ENCODE results near the gene SPG11.
"Not testable (repeated sequence)": the region's sequence is repeated elsewhere in the genome, so short reads cannot be mapped to it uniquely, and the experiment has no call there.

Gene SPG11

GRCh38 chr15:44682211-44682610 lies 18.7 kb upstream of the SPG11 start:
- DNase-seq, result no peak

GRCh38 chr15:44676676-44677075 lies 13.2 kb upstream of the SPG11 start:
- peak; percentile 49 to 61 for DNase-seq

GRCh38 chr15:44675911-44676310 lies 12.4 kb upstream of the SPG11 start:
- no peak for DNase-seq

GRCh38 chr15:44673639-44674038 lies 10.2 kb upstream of the SPG11 start:
- no peak for DNase-seq

- DNase-seq, result no peak
These were observed 6.9 kb upstream of the SPG11 start for GRCh38 chr15:44670087-44670950.

GRCh38 chr15:44668921-44669320 lies 5.5 kb upstream of the SPG11 start:
- DNase-seq, result no peak

- no peak for DNase-seq
These were observed 3.5 kb upstream of the SPG11 start for GRCh38 chr15:44667039-44667360.

GRCh38 chr15:44666210-44667038 lies 3.0 kb upstream of the SPG11 start:
- DNase-seq, result no peak

- peak; percentile 78 to 84 for DNase-seq
These were observed 718 bp downstream of the SPG11 start for GRCh38 chr15:44662478-44663409.

GRCh38 chr15:44661576-44661975 lies 1.9 kb downstream of the SPG11 start:
- no peak for DNase-seq

GRCh38 chr15:44659056-44659455 lies 4.4 kb downstream of the SPG11 start:
- no peak for DNase-seq

GRCh38 chr15:44657378-44657777 lies 6.1 kb downstream of the SPG11 start:
- no peak for DNase-seq

- DNase-seq, result no peak
These were observed 6.5 kb downstream of the SPG11 start for GRCh38 chr15:44656913-44657312.

GRCh38 chr15:44656298-44656697 lies 7.2 kb downstream of the SPG11 start:
- DNase-seq, result no peak

- DNase-seq, result no peak
These were observed 8.6 kb downstream of the SPG11 start for GRCh38 chr15:44654858-44655257.

- DNase-seq, result no peak
These were observed 15.8 kb downstream of the SPG11 start for GRCh38 chr15:44647637-44648036.

- DNase-seq, result no peak
These were observed 16.4 kb downstream of the SPG11 start for GRCh38 chr15:44647036-44647435.

GRCh38 chr15:44646460-44646859 lies 17.0 kb downstream of the SPG11 start:
- DNase-seq, result no peak

- no peak for DNase-seq
These were observed 21.8 kb downstream of the SPG11 start for GRCh38 chr15:44641651-44642050.

GRCh38 chr15:44636976-44637375 lies 26.5 kb downstream of the SPG11 start:
- DNase-seq, result no peak

GRCh38 chr15:44633603-44634002 lies 29.9 kb downstream of the SPG11 start:
- DNase-seq, result no peak

GRCh38 chr15:44625286-44625685 lies 38.2 kb downstream of the SPG11 start:
- DNase-seq, result not testable (repeated sequence)

- DNase-seq, result no peak
These were observed 40.3 kb downstream of the SPG11 start for GRCh38 chr15:44623178-44623577.
